Calu3 (cell line): ENCODE results near the gene GPSM1. TPM values are rescaled to one million over a fixed set of nuclear protein-coding genes. Genes with fewer than 3 reads are reported as not detected.

Experiments used
- BruUV-seq: library from RNA; stranded (reverse); fragments of 400-500 nt; replicated peaks from 2 replicates; lab custom pipeline; 2021; lab: Mats Ljungman, UMichigan
- CTCF ChIA-PET: fragments of 300-600 bp; sonication (Branson Sonifier 250); formaldehyde crosslinking; loops from one replicate; lab custom pipeline; 2022; ENCODE audit warnings: antibody characterized with exemption; lab: Charles Lee
- DNase-seq: peaks from one replicate; pipeline ENCODE4 v3.0.0; 2022
- H3K27ac Mint-ChIP-seq: one replicate; pipeline ENCODE4 v1.8.0; 2022; ENCODE audit warnings: mixed read lengths; ENCODE audit not compliant: unreplicated experiment
- H3K27me3 Mint-ChIP-seq: one replicate; pipeline ENCODE4 v1.8.0; 2022; ENCODE audit warnings: mixed read lengths; ENCODE audit not compliant: unreplicated experiment
- H3K36me3 Mint-ChIP-seq: one replicate; pipeline ENCODE4 v1.8.0; 2022; ENCODE audit warnings: mild to moderate bottlenecking, moderate library complexity, mixed read lengths; ENCODE audit not compliant: insufficient read depth, unreplicated experiment
- H3K4me1 Mint-ChIP-seq: one replicate; pipeline ENCODE4 v1.8.0; 2022; ENCODE audit warnings: mild to moderate bottlenecking, low read depth, mixed read lengths; ENCODE audit not compliant: unreplicated experiment
- H3K4me3 Mint-ChIP-seq: one replicate; pipeline ENCODE4 v1.8.0; 2022; ENCODE audit warnings: mild to moderate bottlenecking, low read depth, moderate library complexity, mixed read lengths; ENCODE audit not compliant: unreplicated experiment
- H3K9me3 Mint-ChIP-seq: one replicate; pipeline ENCODE4 v1.8.0; 2022; ENCODE audit warnings: low read depth, mixed read lengths; ENCODE audit not compliant: unreplicated experiment
- CTCF ChIP-seq: fragments of 200-600 bp; IDR thresholded peaks from one replicate; pipeline ENCODE4 v1.8.0; 2022; ENCODE audit warnings: antibody characterized with exemption; ENCODE audit not compliant: unreplicated experiment
- intact Hi-C: fragments of 100-400 bp; cut with micrococcal nuclease; formaldehyde crosslinking; loops from one replicate; pipeline ENCODE4 v1.10.0; 2022; ENCODE audit not compliant: unreplicated experiment
- total RNA-seq: library from RNA; stranded (reverse); gene quantifications from 2 replicates; pipeline ENCODE4 v1.2.3, GENCODE V29; 2022

Gene GPSM1
- total RNA-seq, 1 experiment from 2014 or later: 3.9 TPM

GRCh38 chr9:136325358-136325757 is 2.0 kb upstream of the GPSM1 start:
- Mint-ChIP-seq H3K4me3 (no peak overlapping the region), H3K36me3 (no peaks in the 10 kb centered on the region), H3K27me3 (no peaks in the 10 kb centered on the region), H3K9me3 (no peaks in the 10 kb centered on the region), H3K27ac (no peak overlapping the region), H3K4me1 (no peaks in the 10 kb centered on the region)
- CTCF ChIA-PET: no interaction called here
- BruUV-seq: no TSS peak
- TF ChIP-seq CTCF: no peak
- intact Hi-C loops: no loop called here
- DNase-seq: no peak

- TF ChIP-seq CTCF: no peak
- no peak for DNase-seq
- no peaks in the 10 kb centered on the region for H3K4me1 Mint-ChIP-seq
- no peaks in the 10 kb centered on the region for H3K9me3 Mint-ChIP-seq
- no peak overlapping the region for H3K27ac Mint-ChIP-seq
- H3K27me3 Mint-ChIP-seq: no peaks in the 10 kb centered on the region
- H3K36me3 Mint-ChIP-seq: no peaks in the 10 kb centered on the region
- H3K4me3 Mint-ChIP-seq: no peak overlapping the region
- no TSS peak for BruUV-seq
- intact Hi-C loops: no loop called here
- CTCF ChIA-PET: interaction anchor here (0.6 kb wide), 1 partner anchor 401 kb away, joined by 4 read pairs; no protein-coding TSS in a partner anchor
Observed at GRCh38 chr9:136326061-136326760, 1.1 kb upstream of the GPSM1 start.

- CTCF ChIA-PET: no interaction called here
Observed at GRCh38 chr9:136326761-136327303, 507 bp upstream of the GPSM1 start.

GRCh38 chr9:136328011-136328621 is 777 bp downstream of the GPSM1 start:
- CTCF ChIA-PET: no interaction called here
- H3K9me3 Mint-ChIP-seq: no peaks in the 10 kb centered on the region
- no peaks in the 10 kb centered on the region for H3K36me3 Mint-ChIP-seq
- H3K27ac Mint-ChIP-seq: no peak overlapping the region
- no TSS peak for BruUV-seq
- peak; percentile 61 for DNase-seq
- peak overlapping the region; percentile 12 for H3K4me3 Mint-ChIP-seq
- TF ChIP-seq CTCF: no peak
- H3K4me1 Mint-ChIP-seq: no peaks in the 10 kb centered on the region
- no peaks in the 10 kb centered on the region for H3K27me3 Mint-ChIP-seq
- intact Hi-C loops: no loop called here

More at GRCh38 chr9:136326761-136327303, 507 bp upstream of the GPSM1 start:
- Mint-ChIP-seq H3K36me3 (no peaks in the 10 kb centered on the region), H3K27me3 (no peaks in the 10 kb centered on the region), H3K4me3 (peak overlapping the region; percentile 24), H3K27ac (no peak overlapping the region), H3K4me1 (no peaks in the 10 kb centered on the region), H3K9me3 (no peaks in the 10 kb centered on the region)
- DNase-seq: no peak
- intact Hi-C loops: no loop called here
- BruUV-seq: no TSS peak
- no peak for TF ChIP-seq CTCF
